Measurements from ENCODE around the gene SLC26A3.

SLC26A3 gene

GRCh38 chr7:107815254-107815882, 12.3 kb upstream of the SLC26A3 start:
- DNase-seq (ENCODE audit: low spot score): no peak
- TF ChIP-seq, protein P1, sequence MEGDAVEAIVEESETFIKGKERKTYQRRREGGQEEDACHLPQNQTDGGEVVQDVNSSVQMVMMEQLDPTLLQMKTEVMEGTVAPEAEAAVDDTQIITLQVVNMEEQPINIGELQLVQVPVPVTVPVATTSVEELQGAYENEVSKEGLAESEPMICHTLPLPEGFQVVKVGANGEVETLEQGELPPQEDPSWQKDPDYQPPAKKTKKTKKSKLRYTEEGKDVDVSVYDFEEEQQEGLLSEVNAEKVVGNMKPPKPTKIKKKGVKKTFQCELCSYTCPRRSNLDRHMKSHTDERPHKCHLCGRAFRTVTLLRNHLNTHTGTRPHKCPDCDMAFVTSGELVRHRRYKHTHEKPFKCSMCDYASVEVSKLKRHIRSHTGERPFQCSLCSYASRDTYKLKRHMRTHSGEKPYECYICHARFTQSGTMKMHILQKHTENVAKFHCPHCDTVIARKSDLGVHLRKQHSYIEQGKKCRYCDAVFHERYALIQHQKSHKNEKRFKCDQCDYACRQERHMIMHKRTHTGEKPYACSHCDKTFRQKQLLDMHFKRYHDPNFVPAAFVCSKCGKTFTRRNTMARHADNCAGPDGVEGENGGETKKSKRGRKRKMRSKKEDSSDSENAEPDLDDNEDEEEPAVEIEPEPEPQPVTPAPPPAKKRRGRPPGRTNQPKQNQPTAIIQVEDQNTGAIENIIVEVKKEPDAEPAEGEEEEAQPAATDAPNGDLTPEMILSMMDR (IDR thresholded peaks at IDR 0.05; ENCODE audit: extremely low read depth, missing control alignments): no peak

GRCh38 chr7:107813524-107813923, 10.5 kb upstream of the SLC26A3 start:
- TF ChIP-seq, protein P1 (IDR thresholded peaks at IDR 0.05; ENCODE audit: extremely low read depth, missing control alignments): no peak
- no peak for DNase-seq (ENCODE audit: low spot score)

- DNase-seq (ENCODE audit: low spot score): no peak
- TF ChIP-seq, protein P1 (IDR thresholded peaks at IDR 0.05; ENCODE audit: extremely low read depth, missing control alignments): no peak
Measured at GRCh38 chr7:107811934-107812333, 8.9 kb upstream of the SLC26A3 start.

DNA sequence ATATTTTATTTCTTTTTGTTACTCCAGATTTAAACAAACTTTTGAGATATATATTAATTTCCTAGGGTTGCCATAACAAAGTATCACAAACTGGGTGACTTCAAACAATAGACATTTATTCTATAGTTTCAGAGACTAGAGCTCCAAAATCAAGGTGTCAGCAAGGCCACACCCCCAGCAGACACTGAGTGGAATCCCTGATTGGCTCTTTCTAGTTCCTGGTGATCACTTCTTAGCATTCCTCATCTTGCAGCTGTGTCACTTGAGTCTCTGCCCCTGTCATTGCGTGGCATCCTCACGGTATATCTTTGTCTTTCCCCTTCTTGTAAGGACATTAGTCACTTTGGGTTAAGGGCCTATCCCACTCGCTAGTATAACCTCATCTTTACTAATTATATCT, 7.6 kb upstream of the SLC26A3 start:
- TF ChIP-seq, protein P1 (IDR thresholded peaks at IDR 0.05; ENCODE audit: extremely low read depth, missing control alignments): no peak
- no peak for DNase-seq (ENCODE audit: low spot score)

DNA sequence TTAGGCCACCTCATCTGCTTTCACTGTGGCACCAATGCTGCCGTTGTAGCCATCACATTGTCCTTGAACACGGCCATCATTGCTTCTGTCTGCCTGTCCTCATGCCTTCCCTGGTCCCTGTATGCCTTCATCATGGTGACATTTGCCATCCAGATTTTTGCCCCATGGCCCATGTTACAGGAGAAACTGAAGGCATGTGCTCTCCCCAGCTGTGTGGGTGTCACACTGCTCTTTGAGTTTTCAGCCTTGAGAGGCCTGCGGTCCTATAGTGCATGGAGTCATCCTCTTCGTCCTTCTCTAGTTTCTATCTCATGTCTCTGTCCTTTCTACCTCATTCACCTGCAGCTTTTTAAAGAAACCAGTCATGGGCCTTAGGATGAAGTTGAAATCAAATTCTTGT, 6.2 kb upstream of the SLC26A3 start:
- TF ChIP-seq, protein P1 (IDR thresholded peaks at IDR 0.05; ENCODE audit: extremely low read depth, missing control alignments): no peak

DNA sequence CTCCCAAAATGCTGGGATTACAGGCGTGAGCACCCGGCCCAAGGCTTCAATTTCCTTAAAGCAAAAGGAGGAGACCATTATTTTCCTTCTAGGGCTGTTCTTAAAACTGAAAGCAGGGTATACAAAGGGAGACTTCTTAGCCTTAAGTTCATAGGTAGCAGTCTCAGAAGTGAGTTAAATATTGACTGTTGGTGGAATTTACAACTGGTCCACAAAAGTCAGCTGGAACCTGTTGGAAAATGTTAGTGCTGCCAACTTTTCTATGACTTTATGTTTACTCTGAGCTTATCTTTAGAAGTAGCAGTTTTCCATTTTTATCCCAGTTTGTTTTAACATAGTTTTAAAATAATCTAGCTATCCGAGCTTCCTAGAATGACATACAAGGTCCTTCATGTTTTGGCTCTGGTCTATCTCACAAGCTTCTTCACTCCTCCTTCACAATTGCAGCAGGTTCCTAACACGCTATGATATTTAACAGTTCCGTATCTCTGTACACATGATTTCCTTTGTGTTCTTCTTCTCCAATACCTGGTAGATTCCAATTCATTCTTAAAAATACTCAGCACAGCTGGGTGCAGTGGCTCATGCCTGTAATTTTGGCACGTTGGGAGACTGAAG, 3.3 kb downstream of the SLC26A3 start:
- no peak for DNase-seq (ENCODE audit: low spot score)
- TF ChIP-seq, protein P1 (IDR thresholded peaks at IDR 0.05; ENCODE audit: extremely low read depth, missing control alignments): no peak

More for the DNA sequence above, 6.2 kb upstream of the SLC26A3 start:
- no peak for DNase-seq (ENCODE audit: low spot score)

DNA sequence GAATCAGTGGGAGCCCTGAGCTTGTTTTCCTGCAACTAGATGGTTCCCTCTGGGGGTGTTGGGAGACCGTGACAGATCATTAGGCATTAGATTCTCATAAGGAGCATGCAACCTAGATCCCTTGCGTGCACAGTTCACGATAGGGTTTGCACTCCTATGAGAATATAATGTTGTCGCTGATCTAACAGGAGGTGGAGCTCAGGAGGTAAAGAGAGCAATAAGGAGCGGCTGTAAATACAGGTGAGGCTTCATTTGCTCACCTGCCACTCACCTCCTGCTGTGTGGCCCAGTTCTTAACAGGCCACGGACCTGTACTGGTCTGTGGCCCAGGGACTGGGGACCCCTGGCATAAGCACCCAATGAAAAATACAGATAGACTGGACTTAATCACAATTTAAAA, 10.7 kb downstream of the SLC26A3 start:
- DNase-seq (ENCODE audit: low spot score): no peak
- TF ChIP-seq, protein P1 (IDR thresholded peaks at IDR 0.05; ENCODE audit: extremely low read depth, missing control alignments): no peak

Measured in GM20000 (cell line).